ENCODE data around the gene MYO15B.

GRCh38 chr17:75565066-75565465 lies 22.5 kb upstream of the MYO15B start:
- TF ChIP-seq, protein P1, sequence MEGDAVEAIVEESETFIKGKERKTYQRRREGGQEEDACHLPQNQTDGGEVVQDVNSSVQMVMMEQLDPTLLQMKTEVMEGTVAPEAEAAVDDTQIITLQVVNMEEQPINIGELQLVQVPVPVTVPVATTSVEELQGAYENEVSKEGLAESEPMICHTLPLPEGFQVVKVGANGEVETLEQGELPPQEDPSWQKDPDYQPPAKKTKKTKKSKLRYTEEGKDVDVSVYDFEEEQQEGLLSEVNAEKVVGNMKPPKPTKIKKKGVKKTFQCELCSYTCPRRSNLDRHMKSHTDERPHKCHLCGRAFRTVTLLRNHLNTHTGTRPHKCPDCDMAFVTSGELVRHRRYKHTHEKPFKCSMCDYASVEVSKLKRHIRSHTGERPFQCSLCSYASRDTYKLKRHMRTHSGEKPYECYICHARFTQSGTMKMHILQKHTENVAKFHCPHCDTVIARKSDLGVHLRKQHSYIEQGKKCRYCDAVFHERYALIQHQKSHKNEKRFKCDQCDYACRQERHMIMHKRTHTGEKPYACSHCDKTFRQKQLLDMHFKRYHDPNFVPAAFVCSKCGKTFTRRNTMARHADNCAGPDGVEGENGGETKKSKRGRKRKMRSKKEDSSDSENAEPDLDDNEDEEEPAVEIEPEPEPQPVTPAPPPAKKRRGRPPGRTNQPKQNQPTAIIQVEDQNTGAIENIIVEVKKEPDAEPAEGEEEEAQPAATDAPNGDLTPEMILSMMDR (IDR thresholded peaks at IDR 0.05; ENCODE audit: borderline replicate concordance, extremely low read depth, low read length, poor library complexity, severe bottlenecking) = no peak
- no peak for TF ChIP-seq EZH2 (IDR thresholded peaks at IDR 0.05; ENCODE audit: borderline replicate concordance, low read depth, low read length, severe bottlenecking)
